Stimulated activated naive B cell treated with anti-CD40 and anti-IgM and Interleukin-4, amounts not matched to agents 10 μg/mL and 1 μg/mL and 100 μg/mL, for 72 hours (primary cell): ENCODE results near the gene VPS41.
A peak's percentile ranks its signal among the peaks of the same experiment; 100 is the strongest.
"Not testable (repeated sequence)": the region's sequence is repeated elsewhere in the genome, so short reads cannot be mapped to it uniquely, and the experiment has no call there.

Experiments
- ATAC-seq, 2 donors: fragments of 150-1000 bp; cut with Tn5 transposase; replicated peaks; 2 replicates each; pipeline ENCODE4 v1.10.0; 2021; ENCODE audit warnings: moderate library complexity in 1 of 2
- DNase-seq: peaks from one replicate; pipeline ENCODE4 v3.0.0; 2021
- H3K27ac Mint-ChIP-seq: one replicate; pipeline ENCODE4 v1.8.0; 2022; ENCODE audit warnings: mild to moderate bottlenecking, mixed read lengths
- H3K27me3 Mint-ChIP-seq, 2 donors: one replicate each; pipeline ENCODE4 v1.8.0; 2022; ENCODE audit warnings: mixed read lengths in 2 of 2
- H3K36me3 Mint-ChIP-seq, 2 donors: one replicate each; pipeline ENCODE4 v1.8.0; 2022; ENCODE audit warnings: mixed read lengths in 2 of 2, mild to moderate bottlenecking in 1 of 2
- H3K4me1 Mint-ChIP-seq, 2 donors: one replicate each; pipeline ENCODE4 v1.8.0; 2022; ENCODE audit warnings: mixed read lengths in 2 of 2, mild to moderate bottlenecking in 1 of 2
- H3K4me3 Mint-ChIP-seq, 2 donors: one replicate each; pipeline ENCODE4 v1.8.0; 2022; ENCODE audit warnings: mild to moderate bottlenecking in 2 of 2, mixed read lengths in 2 of 2, moderate library complexity in 1 of 2
- H3K9me3 Mint-ChIP-seq, 2 donors: one replicate each; pipeline ENCODE4 v1.8.0; 2022; ENCODE audit warnings: mixed read lengths in 2 of 2, mild to moderate bottlenecking in 1 of 2

VPS41 gene

DNA sequence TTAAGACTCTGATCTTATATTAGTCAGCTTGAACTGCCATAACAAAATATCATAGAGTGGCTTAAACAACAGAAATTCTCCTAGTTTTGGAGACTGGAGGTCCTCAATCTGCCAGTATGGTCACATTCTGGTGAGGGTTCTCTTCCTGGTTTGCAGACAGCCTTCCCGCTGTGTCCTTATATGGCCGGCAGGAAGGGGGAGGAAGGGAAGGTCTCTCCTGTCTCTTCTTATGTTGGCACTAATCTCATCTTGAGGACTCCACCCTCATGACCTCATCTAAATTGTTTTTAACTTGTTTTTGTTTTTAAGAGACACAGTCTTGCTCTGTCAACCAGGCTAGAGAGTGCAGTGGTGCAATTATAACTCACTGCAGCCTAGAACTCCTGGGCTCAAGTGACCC lies 53.1 kb downstream of the VPS41 start:
- H3K27ac Mint-ChIP-seq: peak overlapping the region; percentile 37
- DNase-seq (no peak), ATAC-seq (peak in 1 of 2 donors; percentile 5)
- no peaks in the 10 kb centered on the region for H3K27me3 Mint-ChIP-seq
- H3K4me1 Mint-ChIP-seq: peaks cover 26 to 46% of the 10 kb centered on the region in 2 donors
- no peak overlapping the region for H3K4me3 Mint-ChIP-seq
- peaks cover 20 to 44% of the 10 kb centered on the region in 2 donors for H3K36me3 Mint-ChIP-seq
- peaks cover 0 to 7% of the 10 kb centered on the region in 2 donors for H3K9me3 Mint-ChIP-seq

DNA sequence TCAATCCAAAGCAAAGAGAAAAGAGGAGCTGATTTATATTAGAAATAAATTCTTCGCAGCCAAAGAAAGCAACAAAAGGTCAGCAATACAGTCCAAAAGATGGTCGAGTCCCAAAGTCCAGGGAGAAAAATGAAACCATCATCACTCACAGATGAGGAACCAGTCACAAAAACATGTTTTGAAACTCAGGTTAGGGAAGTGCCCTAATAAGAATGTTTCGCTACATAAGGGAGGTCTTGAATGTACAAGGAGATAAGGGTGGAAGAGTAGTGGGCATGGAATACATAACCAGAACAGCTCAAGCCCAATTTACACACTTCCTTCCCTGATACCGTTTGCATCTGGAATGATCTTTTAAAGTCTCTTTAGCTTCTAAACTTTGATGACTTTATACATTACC lies 53.6 kb downstream of the VPS41 start:
- Mint-ChIP-seq H3K36me3 (peaks cover 16 to 41% of the 10 kb centered on the region in 2 donors), H3K27me3 (no peaks in the 10 kb centered on the region), H3K4me1 (peaks cover 26 to 46% of the 10 kb centered on the region in 2 donors), H3K27ac (no peak overlapping the region), H3K4me3 (peak overlapping the region in 1 of 2 donors; percentile 22), H3K9me3 (peaks cover 0 to 7% of the 10 kb centered on the region in 2 donors)
- ATAC-seq: peak; percentile 88 to 95
- no peak for DNase-seq

DNA sequence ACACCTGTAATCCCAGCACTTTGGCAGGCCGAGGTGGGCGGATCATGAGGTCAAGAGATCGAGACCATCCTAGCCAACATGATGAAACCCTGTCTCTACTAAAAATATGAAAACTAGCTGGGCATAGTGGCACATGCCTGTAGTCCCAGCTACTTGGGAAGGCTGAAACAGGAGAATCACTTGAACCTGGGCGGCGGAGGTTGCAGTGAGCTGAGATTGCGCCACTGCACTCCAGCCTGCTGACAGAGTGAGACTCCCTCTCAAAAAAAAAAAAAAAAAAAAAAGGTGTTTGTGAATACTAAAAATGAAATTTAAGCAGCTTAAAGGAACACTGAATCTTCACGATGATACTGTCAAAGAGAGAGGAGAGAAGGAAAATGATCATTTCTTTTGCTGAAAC lies 54.0 kb downstream of the VPS41 start:
- H3K9me3 Mint-ChIP-seq, H3K27ac Mint-ChIP-seq, DNase-seq, H3K27me3 Mint-ChIP-seq: not testable (repeated sequence)
- H3K4me3 Mint-ChIP-seq: peak overlapping the region in 1 of 2 donors; percentile 22
- peaks cover 16 to 37% of the 10 kb centered on the region in 2 donors for H3K36me3 Mint-ChIP-seq
- peaks cover 26 to 46% of the 10 kb centered on the region in 2 donors for H3K4me1 Mint-ChIP-seq
- peak; percentile 10 to 22 for ATAC-seq

- Mint-ChIP-seq H3K4me3 (no peak overlapping the region), H3K27me3 (no peaks in the 10 kb centered on the region), H3K4me1 (peaks cover 20 to 33% of the 10 kb centered on the region in 2 donors), H3K36me3 (peaks cover 21 to 38% of the 10 kb centered on the region in 2 donors), H3K9me3 (peaks cover 0 to 7% of the 10 kb centered on the region in 2 donors), H3K27ac (no peak overlapping the region)
- no peak for DNase-seq
- no peak for ATAC-seq
These were observed 57.7 kb downstream of the VPS41 start for GRCh38 chr7:38851321-38851720.

DNA sequence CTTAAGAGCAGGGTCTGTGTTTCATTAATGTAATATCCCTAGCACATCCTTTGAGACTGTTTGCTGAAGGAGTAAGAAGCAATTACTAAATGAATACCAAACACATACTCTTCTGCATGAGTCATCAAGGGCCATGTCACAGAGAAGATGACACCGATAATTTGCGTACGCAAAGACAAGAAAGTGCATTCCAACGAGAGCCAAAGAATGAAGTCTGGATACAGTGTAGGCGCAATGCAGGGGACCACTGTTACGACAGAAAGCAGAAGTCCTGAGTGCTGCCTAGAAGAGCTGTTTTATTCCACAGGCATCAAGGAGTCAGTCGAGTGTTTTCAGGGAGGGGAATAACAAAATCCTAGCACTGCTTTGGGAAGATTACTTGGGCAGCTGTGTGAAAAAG lies 62.7 kb downstream of the VPS41 start:
- Mint-ChIP-seq H3K36me3 (peaks cover 13 to 21% of the 10 kb centered on the region in 2 donors), H3K27me3 (no peaks in the 10 kb centered on the region), H3K9me3 (no peaks in the 10 kb centered on the region), H3K27ac (no peak overlapping the region), H3K4me1 (peaks cover 17 to 19% of the 10 kb centered on the region in 2 donors), H3K4me3 (no peak overlapping the region)
- DNase-seq (no peak), ATAC-seq (no peak)

DNA sequence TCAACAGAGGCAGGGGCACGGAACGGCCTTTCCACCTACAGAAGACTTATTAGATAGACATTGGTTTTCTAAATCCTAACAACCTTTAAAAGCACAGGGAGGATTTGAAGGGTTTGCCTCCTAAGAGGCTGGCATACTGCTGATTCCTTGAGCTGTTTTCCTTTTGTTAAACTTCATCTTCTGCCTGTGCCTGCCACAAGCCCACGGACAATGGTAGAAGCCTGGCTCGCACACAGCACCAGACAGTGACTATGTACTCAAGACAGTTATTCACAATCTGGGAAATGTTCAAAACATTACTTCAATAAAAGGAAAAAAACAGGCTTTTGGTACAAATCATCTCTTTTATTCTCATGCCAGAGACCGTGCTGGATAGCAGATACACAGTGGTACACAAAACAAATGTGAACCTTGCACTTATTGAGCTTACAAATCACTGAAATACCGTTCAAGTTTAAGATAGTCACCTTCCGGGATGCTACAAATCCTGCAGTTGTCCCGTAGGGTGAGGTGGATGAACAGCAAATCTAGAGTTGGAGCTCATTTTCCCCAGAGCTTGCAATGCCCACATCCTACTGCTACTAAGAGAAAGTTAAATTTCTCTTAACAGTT lies 63.9 kb downstream of the VPS41 start:
- no peak for DNase-seq
- no peak for ATAC-seq
- Mint-ChIP-seq H3K27ac (no peak overlapping the region), H3K27me3 (no peaks in the 10 kb centered on the region), H3K9me3 (no peaks in the 10 kb centered on the region), H3K4me1 (peaks cover 18 to 19% of the 10 kb centered on the region in 2 donors), H3K36me3 (peaks cover 16 to 23% of the 10 kb centered on the region in 2 donors), H3K4me3 (no peak overlapping the region)

DNA sequence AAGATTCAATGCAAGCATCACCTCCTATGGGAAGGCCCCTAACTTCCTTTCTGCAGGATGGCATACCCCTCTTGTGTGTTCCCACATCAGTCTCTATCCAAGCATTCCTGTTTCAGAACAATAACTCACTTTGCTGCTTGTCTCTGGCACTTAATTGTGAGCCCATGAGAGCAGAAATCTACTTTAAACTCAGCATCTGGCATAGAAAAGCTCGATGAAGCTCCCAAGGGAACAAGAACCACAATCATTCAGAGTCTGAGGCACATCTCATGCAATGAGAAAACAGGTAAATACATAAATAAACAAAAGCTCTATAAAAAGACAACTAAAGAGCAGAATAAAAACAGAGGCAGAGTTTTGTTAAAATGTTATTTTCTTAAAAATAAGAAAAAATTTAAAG lies 66.2 kb downstream of the VPS41 start:
- H3K27me3 Mint-ChIP-seq: no peaks in the 10 kb centered on the region
- DNase-seq (no peak), ATAC-seq (no peak)
- peaks cover 2 to 4% of the 10 kb centered on the region in 2 donors for H3K9me3 Mint-ChIP-seq
- H3K36me3 Mint-ChIP-seq: peaks cover 24 to 29% of the 10 kb centered on the region in 2 donors
- H3K27ac Mint-ChIP-seq: no peak overlapping the region
- no peak overlapping the region for H3K4me3 Mint-ChIP-seq
- peaks cover 22 to 23% of the 10 kb centered on the region in 2 donors for H3K4me1 Mint-ChIP-seq

GRCh38 chr7:38840736-38841460 lies 68.1 kb downstream of the VPS41 start:
- no peak overlapping the region for H3K27ac Mint-ChIP-seq
- H3K36me3 Mint-ChIP-seq: peaks cover 22 to 33% of the 10 kb centered on the region in 2 donors
- no peaks in the 10 kb centered on the region for H3K27me3 Mint-ChIP-seq
- no peak for DNase-seq
- no peak for ATAC-seq
- peaks cover 16 to 20% of the 10 kb centered on the region in 2 donors for H3K4me1 Mint-ChIP-seq
- H3K4me3 Mint-ChIP-seq: no peak overlapping the region
- H3K9me3 Mint-ChIP-seq: peaks cover 3 to 4% of the 10 kb centered on the region in 2 donors

DNA sequence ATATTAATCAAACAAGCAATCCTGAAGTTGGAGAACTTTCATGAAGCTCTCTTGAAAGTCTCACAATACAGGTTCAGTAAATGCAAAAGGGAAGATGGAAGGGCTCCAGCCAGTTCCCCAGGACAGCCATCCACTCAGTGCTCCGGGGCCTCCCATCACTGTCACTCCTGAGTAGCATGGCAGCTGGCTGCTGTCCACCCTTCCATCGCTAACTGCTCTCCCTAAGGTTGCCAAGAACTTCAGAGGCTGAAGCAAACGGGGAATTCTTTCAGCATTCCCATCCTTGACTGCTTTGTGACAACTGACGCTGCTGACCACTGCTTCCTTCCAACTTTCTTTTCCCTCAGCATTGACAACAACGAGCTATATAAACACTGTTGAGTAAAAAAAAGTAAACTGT lies 69.1 kb downstream of the VPS41 start:
- Mint-ChIP-seq H3K4me3 (no peak overlapping the region), H3K36me3 (peaks cover 22 to 33% of the 10 kb centered on the region in 2 donors), H3K27ac (no peak overlapping the region), H3K4me1 (peaks cover 16 to 20% of the 10 kb centered on the region in 2 donors), H3K9me3 (peaks cover 3 to 4% of the 10 kb centered on the region in 2 donors), H3K27me3 (no peaks in the 10 kb centered on the region)
- DNase-seq (no peak), ATAC-seq (no peak)

GRCh38 chr7:38838725-38839385 lies 70.1 kb downstream of the VPS41 start:
- Mint-ChIP-seq H3K27me3 (no peaks in the 10 kb centered on the region), H3K4me3 (no peak overlapping the region)
- no peak for ATAC-seq

GRCh38 chr7:38834357-38834756 lies 74.6 kb downstream of the VPS41 start:
- no peaks in the 10 kb centered on the region for H3K27me3 Mint-ChIP-seq
- H3K36me3 Mint-ChIP-seq: peaks cover 15 to 20% of the 10 kb centered on the region in 2 donors
- H3K4me3 Mint-ChIP-seq: no peak overlapping the region
- H3K4me1 Mint-ChIP-seq: peaks cover 16 to 47% of the 10 kb centered on the region in 2 donors
- DNase-seq: no peak
- peaks cover 3 to 4% of the 10 kb centered on the region in 2 donors for H3K9me3 Mint-ChIP-seq
- peak; percentile 72 to 77 for ATAC-seq
- no peak overlapping the region for H3K27ac Mint-ChIP-seq

More at GRCh38 chr7:38838725-38839385, 70.1 kb downstream of the VPS41 start:
- no peak overlapping the region for H3K27ac Mint-ChIP-seq
- H3K4me1 Mint-ChIP-seq: peaks cover 21 to 22% of the 10 kb centered on the region in 2 donors
- H3K9me3 Mint-ChIP-seq: peaks cover 3 to 4% of the 10 kb centered on the region in 2 donors
- peaks cover 22 to 33% of the 10 kb centered on the region in 2 donors for H3K36me3 Mint-ChIP-seq
- DNase-seq: no peak

GRCh38 chr7:38833329-38833728 lies 75.7 kb downstream of the VPS41 start:
- Mint-ChIP-seq H3K27ac (no peak overlapping the region), H3K27me3 (no peaks in the 10 kb centered on the region)

GRCh38 chr7:38831259-38831996 lies 77.6 kb downstream of the VPS41 start:
- H3K9me3 Mint-ChIP-seq: no peaks in the 10 kb centered on the region
- peaks cover 6 to 10% of the 10 kb centered on the region in 2 donors for H3K36me3 Mint-ChIP-seq
- ATAC-seq: no peak
- H3K4me3 Mint-ChIP-seq: no peak overlapping the region
- H3K27ac Mint-ChIP-seq: no peak overlapping the region
- peaks cover 17 to 51% of the 10 kb centered on the region in 2 donors for H3K4me1 Mint-ChIP-seq
- no peak for DNase-seq
- H3K27me3 Mint-ChIP-seq: no peaks in the 10 kb centered on the region

More at GRCh38 chr7:38833329-38833728, 75.7 kb downstream of the VPS41 start:
- H3K36me3 Mint-ChIP-seq: peaks cover 13 to 15% of the 10 kb centered on the region in 2 donors
- H3K9me3 Mint-ChIP-seq: peaks cover 3 to 4% of the 10 kb centered on the region in 2 donors
- DNase-seq: no peak
- ATAC-seq: no peak
- H3K4me3 Mint-ChIP-seq: no peak overlapping the region
- peaks cover 14 to 42% of the 10 kb centered on the region in 2 donors for H3K4me1 Mint-ChIP-seq

GRCh38 chr7:38830826-38831225 lies 78.2 kb downstream of the VPS41 start:
- Mint-ChIP-seq H3K27me3 (no peaks in the 10 kb centered on the region), H3K4me3 (no peak overlapping the region), H3K4me1 (peaks cover 22 to 57% of the 10 kb centered on the region in 2 donors), H3K27ac (peak overlapping the region; percentile 9), H3K9me3 (no peaks in the 10 kb centered on the region), H3K36me3 (peaks cover 6 to 12% of the 10 kb centered on the region in 2 donors)
- DNase-seq (no peak), ATAC-seq (no peak)
